Cardiac muscle cell (in vitro differentiated cells and primary cell): ENCODE results near the gene COPZ1. TPM values are rescaled to one million over a fixed set of nuclear protein-coding genes. Genes with fewer than 3 reads are reported as not detected.

Source experiments
- DNase-seq, 2 donors: peaks; one replicate each; pipeline versions ENCODE4 v3.0.0 to v3.0.0-alpha.2; 2010 to 2017; ENCODE audit warnings: low read depth in 1 of 2, low spot score in 1 of 2
- H3K27ac ChIP-seq: fragments of 200-600 bp; sonication (generic); 2 replicates; pipeline ENCODE4 v1.5.1; 2016
- H3K27me3 ChIP-seq: fragments of 200-600 bp; sonication (generic); 2 replicates; pipeline ENCODE4 v1.6.0; 2016; ENCODE audit warnings: control low read depth
- H3K36me3 ChIP-seq: fragments of 200-600 bp; sonication (generic); 2 replicates; pipeline ENCODE4 v1.5.1; 2016; ENCODE audit warnings: control low read depth
- H3K4me1 ChIP-seq: fragments of 200-600 bp; sonication (generic); 2 replicates; pipeline ENCODE4 v1.8.1; 2017; ENCODE audit warnings: low read depth, mild to moderate bottlenecking, mixed run types
- H3K4me3 ChIP-seq: fragments of 200-600 bp; sonication (generic); 2 replicates; pipeline ENCODE4 v1.5.1; 2016; ENCODE audit warnings: mild to moderate bottlenecking
- H3K9me3 ChIP-seq: fragments of 200-600 bp; sonication (generic); 2 replicates; pipeline ENCODE4 v1.5.1; 2017; ENCODE audit warnings: low read depth, mild to moderate bottlenecking, control low read depth
- polyA plus RNA-seq: library from polyadenylated mRNA; unstranded; fragments of >200 nt; fragmentation: Nextera tagmentation; extraction: Ambion mirVana; gene quantifications from 2 replicates; pipeline ENCODE4 v1.2.1, GENCODE V29; 2016
- total RNA-seq: library from RNA; depleted of rRNA; stranded (reverse); fragments of >200 nt; gene quantifications from 2 replicates; pipeline ENCODE4 v1.2.3, GENCODE V29; 2016
- TF ChIP-seq, protein P1 (sequence below): IDR thresholded peaks from 2 replicates; pipeline ENCODE4 v1.5.1; 2012; ENCODE audit warnings: low read depth, mild to moderate bottlenecking, low read length

COPZ1 gene
- total and polyA plus RNA-seq, 2 experiments from 2014 or later, result 152 to 213 TPM

DNA sequence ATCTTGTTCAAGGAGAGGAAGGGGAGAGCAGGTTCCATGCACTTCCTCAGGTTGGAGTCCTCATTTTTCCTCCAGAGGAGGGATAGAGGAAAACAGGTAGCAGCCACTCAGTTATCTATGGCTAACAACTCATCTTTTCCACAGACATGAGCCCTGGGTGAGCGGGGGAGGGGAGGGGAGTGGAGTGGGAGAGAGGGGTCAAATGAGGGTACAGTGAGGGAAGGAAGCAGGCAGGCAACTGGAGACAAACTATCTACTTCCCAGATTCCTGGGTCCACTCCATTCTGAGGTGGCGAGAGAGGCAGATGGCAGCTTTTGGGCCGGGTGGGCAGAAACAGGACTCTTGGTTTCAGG lies 62.2 kb downstream of the COPZ1 start:
- H3K4me3 ChIP-seq, result no peak overlapping the region
- H3K27ac ChIP-seq, result peak overlapping the region; percentile 83
- DNase-seq, result no peak
- H3K9me3 ChIP-seq, result no peaks in the 10 kb centered on the region
- TF ChIP-seq, protein P1, sequence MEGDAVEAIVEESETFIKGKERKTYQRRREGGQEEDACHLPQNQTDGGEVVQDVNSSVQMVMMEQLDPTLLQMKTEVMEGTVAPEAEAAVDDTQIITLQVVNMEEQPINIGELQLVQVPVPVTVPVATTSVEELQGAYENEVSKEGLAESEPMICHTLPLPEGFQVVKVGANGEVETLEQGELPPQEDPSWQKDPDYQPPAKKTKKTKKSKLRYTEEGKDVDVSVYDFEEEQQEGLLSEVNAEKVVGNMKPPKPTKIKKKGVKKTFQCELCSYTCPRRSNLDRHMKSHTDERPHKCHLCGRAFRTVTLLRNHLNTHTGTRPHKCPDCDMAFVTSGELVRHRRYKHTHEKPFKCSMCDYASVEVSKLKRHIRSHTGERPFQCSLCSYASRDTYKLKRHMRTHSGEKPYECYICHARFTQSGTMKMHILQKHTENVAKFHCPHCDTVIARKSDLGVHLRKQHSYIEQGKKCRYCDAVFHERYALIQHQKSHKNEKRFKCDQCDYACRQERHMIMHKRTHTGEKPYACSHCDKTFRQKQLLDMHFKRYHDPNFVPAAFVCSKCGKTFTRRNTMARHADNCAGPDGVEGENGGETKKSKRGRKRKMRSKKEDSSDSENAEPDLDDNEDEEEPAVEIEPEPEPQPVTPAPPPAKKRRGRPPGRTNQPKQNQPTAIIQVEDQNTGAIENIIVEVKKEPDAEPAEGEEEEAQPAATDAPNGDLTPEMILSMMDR, result no peak
- H3K27me3 ChIP-seq, result no peaks in the 10 kb centered on the region
- H3K36me3 ChIP-seq, result no peaks in the 10 kb centered on the region
- peaks cover 60% of the 10 kb centered on the region for H3K4me1 ChIP-seq

DNA sequence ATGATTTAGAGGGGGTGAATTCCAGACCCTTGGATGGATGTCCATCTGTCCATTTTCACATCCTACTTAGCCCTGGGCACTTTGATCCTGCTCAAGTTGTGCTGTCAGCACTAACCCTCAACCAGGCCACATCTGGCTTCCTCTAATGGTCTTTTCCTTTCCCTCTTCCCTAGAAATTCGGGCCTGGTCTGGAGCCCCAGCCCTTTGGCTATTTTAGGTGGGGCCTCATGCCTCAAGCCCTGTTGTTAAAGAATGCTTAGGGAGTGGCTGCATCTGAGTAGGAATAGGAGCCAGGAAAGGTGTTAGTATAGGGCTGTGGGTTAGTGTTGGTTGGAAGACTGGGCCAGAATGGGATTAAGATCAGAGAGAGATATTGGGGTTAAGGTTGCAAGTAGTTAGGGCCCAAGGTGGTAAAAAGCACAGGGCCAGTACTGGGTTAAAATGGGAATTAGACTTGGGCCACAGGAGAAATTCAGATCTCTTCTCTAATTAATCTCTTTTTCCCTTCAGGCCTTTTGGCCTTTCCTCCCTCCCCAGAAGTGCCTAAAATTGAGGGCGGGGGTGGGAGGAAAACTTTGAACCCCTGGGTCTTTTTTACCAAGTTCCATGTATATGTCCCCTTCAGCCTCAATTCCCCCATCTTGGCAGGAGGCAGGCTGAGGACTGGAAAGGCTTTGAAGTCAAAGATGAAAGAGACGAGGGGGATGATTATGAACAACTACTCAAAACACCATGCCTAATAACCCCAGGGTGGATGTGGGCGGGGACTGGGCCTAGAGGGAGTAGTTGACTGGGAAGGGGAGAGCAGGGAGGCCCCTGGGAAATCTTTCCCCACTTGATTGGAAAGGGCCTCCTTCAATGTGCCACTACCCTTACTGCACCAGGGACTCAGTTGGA lies 63.6 kb downstream of the COPZ1 start:
- H3K4me1 ChIP-seq, result peaks cover 60% of the 10 kb centered on the region
- H3K27me3 ChIP-seq, result no peaks in the 10 kb centered on the region
- peak overlapping the region; percentile 83 for H3K27ac ChIP-seq
- no peak overlapping the region for H3K4me3 ChIP-seq
- H3K9me3 ChIP-seq, result no peaks in the 10 kb centered on the region
- H3K36me3 ChIP-seq, result no peaks in the 10 kb centered on the region
- DNase-seq, result peak in 1 of 2 donors; percentile 41
- TF ChIP-seq, protein P1, result no peak

DNA sequence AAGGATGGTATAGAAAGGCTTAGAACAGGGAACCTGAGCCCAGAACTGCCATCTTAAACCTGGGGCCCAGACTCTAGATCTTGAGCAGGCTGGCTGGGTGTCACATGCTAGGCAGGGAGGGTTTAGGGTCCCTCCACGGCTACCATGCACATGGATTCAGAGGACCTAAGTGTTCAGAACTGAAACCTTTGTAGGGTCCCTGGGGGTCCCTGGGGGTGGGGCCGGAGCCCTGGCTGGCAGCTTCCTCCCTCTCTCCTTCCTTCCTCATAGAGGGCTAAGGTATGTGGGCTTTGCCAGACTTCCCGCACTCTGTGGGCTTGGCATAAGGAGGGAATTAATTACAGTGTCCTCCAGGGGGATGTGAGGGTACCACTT lies 64.2 kb downstream of the COPZ1 start:
- Histone ChIP-seq H3K4me3 (no peak overlapping the region), H3K4me1 (peaks cover 58% of the 10 kb centered on the region), H3K27ac (peak overlapping the region; percentile 83), H3K36me3 (no peaks in the 10 kb centered on the region), H3K9me3 (no peaks in the 10 kb centered on the region), H3K27me3 (no peaks in the 10 kb centered on the region)
- DNase-seq, result no peak
- TF ChIP-seq, protein P1, result no peak

DNA sequence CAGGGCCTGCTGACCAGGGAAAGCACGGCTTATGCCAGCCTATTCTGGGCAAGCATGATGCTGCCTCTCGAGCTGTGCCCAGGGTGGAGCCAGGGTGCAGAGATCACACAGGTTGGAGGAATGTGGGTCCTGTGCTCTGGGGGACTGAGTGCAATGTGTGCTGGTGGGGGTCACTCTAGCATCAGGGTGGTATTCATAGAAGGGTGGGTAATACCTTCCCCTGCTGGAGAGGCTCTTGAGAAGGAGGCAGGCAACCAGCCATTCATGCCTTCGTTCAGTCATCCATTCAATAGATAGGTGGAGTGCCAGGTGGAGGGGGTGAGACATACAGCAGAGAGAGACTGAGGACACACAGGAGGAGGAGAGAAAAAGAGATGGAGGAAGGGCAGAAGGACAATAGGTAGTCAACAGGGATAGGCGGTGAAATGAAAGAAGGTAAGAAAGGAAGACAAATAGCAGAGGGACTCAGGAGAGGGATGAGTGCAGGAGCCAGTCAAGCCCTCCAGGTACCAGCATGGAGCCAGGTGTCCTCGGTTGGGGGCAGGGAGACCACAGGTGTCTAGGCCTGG lies 64.8 kb downstream of the COPZ1 start:
- TF ChIP-seq, protein P1, result no peak
- no peaks in the 10 kb centered on the region for H3K27me3 ChIP-seq
- peaks cover 52% of the 10 kb centered on the region for H3K4me1 ChIP-seq
- H3K4me3 ChIP-seq, result peak overlapping the region; percentile 60
- H3K9me3 ChIP-seq, result no peaks in the 10 kb centered on the region
- peak overlapping the region; percentile 83 for H3K27ac ChIP-seq
- no peak for DNase-seq
- no peaks in the 10 kb centered on the region for H3K36me3 ChIP-seq

DNA sequence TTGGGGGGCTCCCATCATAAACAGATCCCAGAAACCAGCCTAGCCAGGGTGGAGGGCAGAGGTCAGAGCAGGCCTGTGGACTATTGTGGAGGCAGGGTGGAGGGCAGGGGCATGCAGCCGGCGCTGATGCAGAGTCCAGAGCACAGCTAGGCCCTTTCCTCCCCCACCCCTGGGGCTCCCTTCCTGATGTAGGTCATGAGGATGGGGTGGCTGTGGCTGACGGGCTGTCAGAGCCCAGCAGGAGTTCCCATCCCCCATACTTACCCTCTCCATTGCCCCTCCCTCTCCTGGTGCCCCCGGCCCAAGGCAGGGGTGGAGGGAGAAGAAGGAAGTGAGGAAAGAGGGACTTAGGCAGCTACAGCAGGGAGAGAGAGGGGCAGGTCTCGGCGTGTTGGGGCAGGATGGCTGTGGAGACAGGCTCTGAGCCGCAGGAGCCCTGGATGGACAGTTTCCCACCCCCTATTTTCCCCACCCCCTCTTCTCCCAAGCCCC lies 65.3 kb downstream of the COPZ1 start:
- peak overlapping the region; percentile 60 for H3K4me3 ChIP-seq
- H3K4me1 ChIP-seq, result peaks cover 47% of the 10 kb centered on the region
- H3K9me3 ChIP-seq, result no peaks in the 10 kb centered on the region
- peak in 1 of 2 donors; percentile 59 for DNase-seq
- peaks cover 4% of the 10 kb centered on the region for H3K36me3 ChIP-seq
- TF ChIP-seq, protein P1, result no peak
- peak overlapping the region; percentile 10 for H3K27ac ChIP-seq
- no peaks in the 10 kb centered on the region for H3K27me3 ChIP-seq
